ENCODE results near the gene CCNY. TPM values are rescaled to one million over a fixed set of nuclear protein-coding genes. Genes with fewer than 3 reads are reported as not detected.
A peak's percentile ranks its signal among the peaks of the same experiment; 100 is the strongest.

CCNY gene
- total RNA-seq, 4 donors from 2014 or later: 21.7 to 27.7 (median 24.8) TPM

- no peaks in the 10 kb centered on the region for H3K9me3 ChIP-seq
- DNase-seq: peak in 2 of 3 donors; percentile 54 to 58
- H3K36me3 ChIP-seq: no peaks in the 10 kb centered on the region
- peak overlapping the region in 3 of 4 donors; percentile 6 to 51 (median 29) for H3K27ac ChIP-seq
- TF ChIP-seq CTCF (IDR thresholded peaks at IDR 0.05) (no peak), POLR2A (IDR thresholded peaks at IDR 0.05) (no peak)
- no peak overlapping the region for H3K4me3 ChIP-seq
- H3K4me1 ChIP-seq: peaks cover 0 to 39% (median 6%) of the 10 kb centered on the region in 4 donors
- no peaks in the 10 kb centered on the region for H3K27me3 ChIP-seq
Observed at GRCh38 chr10:35495521-35496119, 159.3 kb downstream of the CCNY start.

- no peak for TF ChIP-seq CTCF (IDR thresholded peaks at IDR 0.05)
- no peak for TF ChIP-seq POLR2A (IDR thresholded peaks at IDR 0.05)
- DNase-seq: no peak
- peaks cover 0 to 37% (median 6%) of the 10 kb centered on the region in 4 donors for H3K4me1 ChIP-seq
- no peaks in the 10 kb centered on the region for H3K27me3 ChIP-seq
- no peak overlapping the region for H3K4me3 ChIP-seq
- H3K36me3 ChIP-seq: no peaks in the 10 kb centered on the region
- peak overlapping the region in 1 of 4 donors; percentile 68 for H3K27ac ChIP-seq
- no peaks in the 10 kb centered on the region for H3K9me3 ChIP-seq
Observed at GRCh38 chr10:35497909-35498308, 161.6 kb downstream of the CCNY start.

- TF ChIP-seq POLR2A (IDR thresholded peaks at IDR 0.05): no peak
- no peak for TF ChIP-seq CTCF (IDR thresholded peaks at IDR 0.05)
- Histone ChIP-seq H3K27me3 (no peaks in the 10 kb centered on the region), H3K4me1 (peaks cover 0 to 30% (median 6%) of the 10 kb centered on the region in 4 donors), H3K9me3 (no peaks in the 10 kb centered on the region), H3K4me3 (no peak overlapping the region), H3K27ac (peak overlapping the region in 1 of 4 donors; percentile 68), H3K36me3 (no peaks in the 10 kb centered on the region)
- DNase-seq: peak in 1 of 3 donors; percentile 50
Observed at GRCh38 chr10:35498693-35499092, 162.4 kb downstream of the CCNY start.

- Histone ChIP-seq H3K4me1 (peaks cover 0 to 27% (median 5%) of the 10 kb centered on the region in 4 donors), H3K36me3 (no peaks in the 10 kb centered on the region), H3K4me3 (no peak overlapping the region), H3K9me3 (no peaks in the 10 kb centered on the region), H3K27ac (no peak overlapping the region), H3K27me3 (no peaks in the 10 kb centered on the region)
- no peak for DNase-seq
- peak in 1 of 6 experiments; percentile 7 for TF ChIP-seq CTCF (IDR thresholded peaks at IDR 0.05)
- TF ChIP-seq POLR2A (IDR thresholded peaks at IDR 0.05): no peak
Observed at GRCh38 chr10:35501923-35502322, 165.6 kb downstream of the CCNY start.

GRCh38 chr10:35502692-35503091 is 166.4 kb downstream of the CCNY start:
- no peak overlapping the region for H3K27ac ChIP-seq
- no peaks in the 10 kb centered on the region for H3K36me3 ChIP-seq
- no peaks in the 10 kb centered on the region for H3K27me3 ChIP-seq
- no peak for TF ChIP-seq POLR2A (IDR thresholded peaks at IDR 0.05)
- no peak for TF ChIP-seq CTCF (IDR thresholded peaks at IDR 0.05)
- peaks cover 0 to 23% (median 4%) of the 10 kb centered on the region in 4 donors for H3K4me1 ChIP-seq
- no peaks in the 10 kb centered on the region for H3K9me3 ChIP-seq
- DNase-seq: no peak
- no peak overlapping the region for H3K4me3 ChIP-seq

All from Peyer's patch (tissue), 4 donors.